GM06990 (cell line): ENCODE measurements around the gene RACGAP1.

ENCODE experiments used
- DNase-seq: peaks from one replicate; pipeline ENCODE4 v3.0.0-alpha.2; 2011; ENCODE audit not compliant: insufficient read length; ENCODE audit errors: extremely low read depth
- H3K27me3 ChIP-seq: replicated peaks from 2 replicates; pipeline ENCODE4 v1.6.0; 2011; ENCODE audit warnings: low read length; ENCODE audit not compliant: control insufficient read depth, insufficient read depth
- H3K36me3 ChIP-seq: 2 replicates; pipeline ENCODE4 v1.5.1; 2011; ENCODE audit warnings: low read length; ENCODE audit not compliant: control insufficient read depth, insufficient read depth
- H3K4me3 ChIP-seq: replicated peaks from 2 replicates; pipeline ENCODE4 v1.5.1; 2011; ENCODE audit warnings: low read depth, mild to moderate bottlenecking, control low read depth, low read length
- CTCF ChIP-seq: IDR thresholded peaks from 2 replicates; pipeline ENCODE4 v1.5.1; 2011; ENCODE audit warnings: low read length, control low read depth, mild to moderate bottlenecking, inconsistent platforms; ENCODE audit not compliant: insufficient read depth, poor library complexity, severe bottlenecking

RACGAP1 gene

DNA sequence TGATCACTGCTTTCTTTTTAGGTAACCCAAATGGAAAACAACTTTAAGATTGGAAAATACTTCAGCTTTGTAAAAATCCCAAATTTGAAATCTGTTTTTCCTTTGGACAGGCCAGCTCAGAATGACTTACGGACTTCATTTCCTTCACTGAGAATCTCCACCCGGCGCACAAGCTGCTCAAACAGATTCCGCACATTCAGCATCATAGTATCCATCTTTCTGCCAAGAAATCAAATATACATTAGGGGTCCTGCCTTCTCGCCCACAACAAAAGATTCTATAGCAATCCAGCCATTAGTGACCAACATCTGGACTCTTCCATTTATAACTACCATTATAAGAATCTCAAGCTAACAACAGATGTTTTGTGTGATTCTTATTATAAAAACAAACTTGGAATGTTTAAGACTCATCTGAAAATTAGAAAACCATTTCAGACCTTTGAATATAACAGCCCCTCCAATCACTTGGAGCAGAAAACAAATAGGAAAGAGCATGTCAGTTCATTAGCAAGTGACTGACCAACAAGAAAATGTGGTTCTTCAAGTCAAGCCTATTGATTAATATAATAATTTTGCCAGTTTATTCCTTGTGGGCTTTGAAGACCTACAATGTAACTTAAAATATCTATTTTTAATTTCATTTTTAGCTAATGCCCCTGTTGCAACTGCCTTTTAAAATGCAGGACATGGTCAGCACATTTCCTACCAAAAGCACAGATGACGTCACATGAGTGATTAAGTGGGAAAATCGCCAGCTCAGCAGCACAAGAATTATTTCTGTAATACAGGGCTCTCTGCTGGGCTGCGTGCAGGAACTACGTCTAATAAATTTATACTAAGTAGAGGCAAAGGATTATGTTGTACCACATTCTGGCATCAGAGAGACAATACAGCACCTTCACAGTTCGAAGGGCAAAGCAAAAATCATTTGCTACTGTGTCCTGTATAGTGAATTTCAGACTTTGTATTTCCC, 8.5 kb downstream of the RACGAP1 start:
- DNase-seq: no peak
- Histone ChIP-seq H3K36me3 (peaks cover 4% of the 10 kb centered on the region), H3K4me3 (no peak overlapping the region), H3K27me3 (no peaks in the 10 kb centered on the region)
- no peak for TF ChIP-seq CTCF

- Histone ChIP-seq H3K27me3 (no peaks in the 10 kb centered on the region), H3K36me3 (peaks cover 4% of the 10 kb centered on the region)
- DNase-seq: no peak
These were observed 11.0 kb downstream of the RACGAP1 start for GRCh38 chr12:50014342-50014741.

DNA sequence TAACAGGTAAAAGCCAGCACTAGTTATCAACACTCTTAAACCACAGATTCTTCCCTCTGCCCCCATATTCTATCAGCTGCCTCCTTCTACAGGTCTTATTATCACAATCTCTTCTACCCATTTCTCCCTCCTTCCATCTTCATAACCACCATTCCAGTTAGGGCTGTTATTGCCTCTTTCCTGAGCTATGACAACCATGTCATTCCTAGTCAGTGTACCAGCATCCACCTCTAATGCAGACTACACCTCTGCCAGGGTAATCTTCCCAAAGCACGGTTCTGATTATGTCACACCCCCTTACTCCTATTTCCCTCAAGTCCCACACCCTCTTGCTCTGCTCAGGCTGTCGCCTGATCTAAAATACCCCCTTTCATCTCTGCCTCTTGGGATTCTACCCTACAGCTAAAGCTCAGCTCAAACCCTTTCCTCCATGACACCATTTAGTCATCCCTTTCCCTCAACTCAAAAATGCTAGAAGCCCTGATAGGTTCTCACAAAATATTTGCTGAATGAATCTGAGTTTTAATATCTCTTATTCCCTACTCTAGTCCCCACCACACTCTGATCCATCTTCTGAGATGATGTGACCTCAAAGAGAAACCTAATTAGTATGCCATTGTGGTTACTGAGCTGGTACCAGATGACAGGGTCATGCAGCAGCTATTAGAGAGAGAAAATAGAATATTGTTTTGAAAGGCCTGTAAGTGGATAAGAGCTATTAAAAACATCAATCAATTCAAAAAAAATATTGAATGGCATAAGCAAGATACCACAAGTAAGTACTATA, 11.7 kb downstream of the RACGAP1 start:
- Histone ChIP-seq H3K4me3 (no peak overlapping the region), H3K27me3 (no peaks in the 10 kb centered on the region), H3K36me3 (peaks cover 4% of the 10 kb centered on the region)
- no peak for TF ChIP-seq CTCF
- DNase-seq: no peak

More at GRCh38 chr12:50014342-50014741, 11.0 kb downstream of the RACGAP1 start:
- no peak overlapping the region for H3K4me3 ChIP-seq
- no peak for TF ChIP-seq CTCF

DNA sequence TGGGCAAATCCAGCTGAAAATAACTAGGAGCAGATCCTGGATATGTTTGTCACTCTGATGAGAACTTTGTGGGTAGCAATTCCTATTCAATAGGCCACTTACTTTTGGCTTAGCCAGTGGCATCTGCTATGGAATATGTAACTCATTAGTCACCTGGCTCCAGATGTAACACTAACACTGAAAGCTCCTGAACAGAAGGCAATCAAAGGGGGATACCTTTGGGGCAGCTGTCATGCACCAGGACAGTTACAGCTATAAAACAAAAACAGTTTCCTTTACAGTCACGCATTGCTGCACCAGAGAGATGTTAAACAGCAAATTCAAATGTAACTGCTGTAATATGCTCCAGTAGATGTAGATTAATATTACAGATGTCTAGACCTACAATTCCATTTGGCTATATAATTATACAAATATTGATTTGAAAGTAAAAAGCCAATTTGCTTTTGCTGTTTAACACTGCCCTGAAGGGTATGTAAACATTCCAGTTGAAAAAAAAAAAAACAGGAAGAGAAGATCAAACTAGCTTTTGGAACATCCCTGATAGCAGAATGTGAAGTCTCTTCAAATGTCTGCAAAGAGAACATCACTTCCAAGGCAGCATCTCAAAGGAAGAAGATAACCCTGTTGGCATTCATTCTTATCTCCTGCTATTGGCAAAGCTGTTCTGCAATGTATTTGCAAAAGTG, 18.4 kb downstream of the RACGAP1 start:
- H3K36me3 ChIP-seq: peaks cover 4% of the 10 kb centered on the region
- no peak overlapping the region for H3K4me3 ChIP-seq
- no peak for DNase-seq
- TF ChIP-seq CTCF: no peak
- no peaks in the 10 kb centered on the region for H3K27me3 ChIP-seq

DNA sequence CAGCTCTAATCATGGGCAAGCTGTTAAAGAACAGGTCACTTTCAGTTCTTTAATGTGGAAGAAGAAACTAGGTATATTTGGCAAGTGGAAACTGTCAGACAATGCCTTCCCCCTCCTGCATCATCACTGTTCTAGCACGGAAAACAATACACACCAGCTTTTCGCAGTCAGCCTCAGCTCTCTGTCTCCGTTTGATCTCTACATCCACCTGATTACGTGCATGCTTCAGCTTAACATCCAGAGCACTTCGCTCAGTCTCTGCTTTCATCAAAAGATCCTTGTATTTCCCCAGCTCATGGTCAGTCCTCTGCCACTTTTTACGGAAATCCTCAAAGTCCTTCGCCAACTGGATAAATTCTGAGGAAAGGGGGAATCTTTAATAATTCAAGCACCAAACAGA, 19.0 kb downstream of the RACGAP1 start:
- H3K27me3 ChIP-seq: no peaks in the 10 kb centered on the region
- no peak overlapping the region for H3K4me3 ChIP-seq
- no peak for DNase-seq
- no peak for TF ChIP-seq CTCF
- H3K36me3 ChIP-seq: peaks cover 4% of the 10 kb centered on the region
